K562 (cell line): ENCODE measurements around the gene STOX1.

ENCODE experiments used
- BHLHE40 ChIP-seq: IDR thresholded peaks from 2 replicates; pipeline ENCODE4 v1.6.1; 2011; ENCODE audit warnings: low read length, improper control_type of control experiment
- CBX1 ChIP-seq: sonication (generic); IDR thresholded peaks from 2 replicates; pipeline ENCODE4 v1.6.1; 2016; ENCODE audit warnings: antibody characterized with exemption, low read depth, mild to moderate bottlenecking
- ESRRA ChIP-seq: fragments of 450-650 bp; IDR thresholded peaks from 2 replicates; pipeline ENCODE4 v1.6.1; 2014; ENCODE audit warnings: low read depth, mild to moderate bottlenecking, moderate library complexity, borderline replicate concordance
- JUND ChIP-seq, 2 experiments: IDR thresholded peaks; 2 replicates in 1 of 2; 3 replicates in 1 of 2; pipeline ENCODE4 v1.6.1; 2011; ENCODE audit warnings: borderline replicate concordance in 2 of 2, low read depth in 2 of 2, low read length in 2 of 2, improper control_type of control experiment in 1 of 2, missing biosample characterization in 1 of 2, missing genetic modification characterization in 1 of 2, missing genetic modification reagents in 1 of 2
- POLR2A ChIP-seq: fragments of 450-650 bp; conservative IDR thresholded peaks from 2 replicates; pipeline ENCODE4 v1.6.1; 2016
- SMARCA5 ChIP-seq: fragments of 450-650 bp; IDR thresholded peaks from 2 replicates; pipeline ENCODE4 v1.6.1; 2016
- YBX1 ChIP-seq: fragments of 450-650 bp; IDR thresholded peaks from 2 replicates; pipeline ENCODE4 v1.7.1; 2016; ENCODE audit warnings: mild to moderate bottlenecking
- ZBTB40 ChIP-seq, 2 experiments: fragments of 450-650 bp in 1 of 2; sonication (generic) in 1 of 2; formaldehyde crosslinking in 1 of 2; IDR thresholded peaks; 2 replicates each; pipeline versions ENCODE4 v1.7.1 to v1.9.0; 2016 to 2022; ENCODE audit warnings: inconsistent platforms in 1 of 2, mild to moderate bottlenecking in 1 of 2, missing genetic modification reagents in 1 of 2
- ZNF133 ChIP-seq: fragments of 250-450 bp; sonication (Bioruptor Pico); IDR thresholded peaks from 2 replicates; pipeline ENCODE4 v1.4.0; 2020; ENCODE audit warnings: mild to moderate bottlenecking
- TF ChIP-seq, protein P1 (sequence below), 3 experiments: IDR thresholded peaks in 2 of 3; conservative IDR thresholded peaks in 1 of 3; 2 replicates each; pipeline ENCODE4 v1.5.1; 2011 to 2012; ENCODE audit warnings: low read length in 3 of 3, mild to moderate bottlenecking in 3 of 3, control low read depth in 2 of 3, improper control_type of control experiment in 1 of 3, inconsistent platforms in 1 of 3, low read depth in 1 of 3, mixed read lengths in 1 of 3, moderate library complexity in 1 of 3; ENCODE audit not compliant: insufficient read depth in 2 of 3
- TF ChIP-seq, protein P2 (sequence below), 2 experiments: fragments of 450-650 bp in 1 of 2; IDR thresholded peaks; 2 replicates each; pipeline ENCODE4 v1.6.1; 2011 to 2017; ENCODE audit warnings: low read depth in 2 of 2, antibody characterized with exemption in 1 of 2, borderline replicate concordance in 1 of 2, low read length in 1 of 2, mild to moderate bottlenecking in 1 of 2, mixed read lengths in 1 of 2; ENCODE audit not compliant: control insufficient read depth in 1 of 2

- TF ChIP-seq ZBTB40 (IDR thresholded peaks at IDR 0.05), result no peak
- no peak for TF ChIP-seq ZBTB40 (CRISPR knock-in tag; IDR thresholded peaks at IDR 0.05)
- no peak for TF ChIP-seq POLR2A
- TF ChIP-seq, protein P1, sequence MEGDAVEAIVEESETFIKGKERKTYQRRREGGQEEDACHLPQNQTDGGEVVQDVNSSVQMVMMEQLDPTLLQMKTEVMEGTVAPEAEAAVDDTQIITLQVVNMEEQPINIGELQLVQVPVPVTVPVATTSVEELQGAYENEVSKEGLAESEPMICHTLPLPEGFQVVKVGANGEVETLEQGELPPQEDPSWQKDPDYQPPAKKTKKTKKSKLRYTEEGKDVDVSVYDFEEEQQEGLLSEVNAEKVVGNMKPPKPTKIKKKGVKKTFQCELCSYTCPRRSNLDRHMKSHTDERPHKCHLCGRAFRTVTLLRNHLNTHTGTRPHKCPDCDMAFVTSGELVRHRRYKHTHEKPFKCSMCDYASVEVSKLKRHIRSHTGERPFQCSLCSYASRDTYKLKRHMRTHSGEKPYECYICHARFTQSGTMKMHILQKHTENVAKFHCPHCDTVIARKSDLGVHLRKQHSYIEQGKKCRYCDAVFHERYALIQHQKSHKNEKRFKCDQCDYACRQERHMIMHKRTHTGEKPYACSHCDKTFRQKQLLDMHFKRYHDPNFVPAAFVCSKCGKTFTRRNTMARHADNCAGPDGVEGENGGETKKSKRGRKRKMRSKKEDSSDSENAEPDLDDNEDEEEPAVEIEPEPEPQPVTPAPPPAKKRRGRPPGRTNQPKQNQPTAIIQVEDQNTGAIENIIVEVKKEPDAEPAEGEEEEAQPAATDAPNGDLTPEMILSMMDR (IDR thresholded peaks at IDR 0.05 in 2 of 3, conservative IDR thresholded peaks at IDR 0.05 in 1 of 3; ENCODE audit: insufficient read depth in 2 of 3, low read depth in 1 of 3, low read length in 3 of 3), result no peak
- TF ChIP-seq, protein P2, sequence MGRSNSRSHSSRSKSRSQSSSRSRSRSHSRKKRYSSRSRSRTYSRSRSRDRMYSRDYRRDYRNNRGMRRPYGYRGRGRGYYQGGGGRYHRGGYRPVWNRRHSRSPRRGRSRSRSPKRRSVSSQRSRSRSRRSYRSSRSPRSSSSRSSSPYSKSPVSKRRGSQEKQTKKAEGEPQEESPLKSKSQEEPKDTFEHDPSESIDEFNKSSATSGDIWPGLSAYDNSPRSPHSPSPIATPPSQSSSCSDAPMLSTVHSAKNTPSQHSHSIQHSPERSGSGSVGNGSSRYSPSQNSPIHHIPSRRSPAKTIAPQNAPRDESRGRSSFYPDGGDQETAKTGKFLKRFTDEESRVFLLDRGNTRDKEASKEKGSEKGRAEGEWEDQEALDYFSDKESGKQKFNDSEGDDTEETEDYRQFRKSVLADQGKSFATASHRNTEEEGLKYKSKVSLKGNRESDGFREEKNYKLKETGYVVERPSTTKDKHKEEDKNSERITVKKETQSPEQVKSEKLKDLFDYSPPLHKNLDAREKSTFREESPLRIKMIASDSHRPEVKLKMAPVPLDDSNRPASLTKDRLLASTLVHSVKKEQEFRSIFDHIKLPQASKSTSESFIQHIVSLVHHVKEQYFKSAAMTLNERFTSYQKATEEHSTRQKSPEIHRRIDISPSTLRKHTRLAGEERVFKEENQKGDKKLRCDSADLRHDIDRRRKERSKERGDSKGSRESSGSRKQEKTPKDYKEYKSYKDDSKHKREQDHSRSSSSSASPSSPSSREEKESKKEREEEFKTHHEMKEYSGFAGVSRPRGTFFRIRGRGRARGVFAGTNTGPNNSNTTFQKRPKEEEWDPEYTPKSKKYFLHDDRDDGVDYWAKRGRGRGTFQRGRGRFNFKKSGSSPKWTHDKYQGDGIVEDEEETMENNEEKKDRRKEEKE (IDR thresholded peaks at IDR 0.05; ENCODE audit: borderline replicate concordance in 1 of 2, control insufficient read depth in 1 of 2, low read depth in 2 of 2, low read length in 1 of 2), result no peak
- no peak for TF ChIP-seq BHLHE40
- no peak for TF ChIP-seq CBX1
- TF ChIP-seq SMARCA5, result no peak
- no peak for TF ChIP-seq JUND (IDR thresholded peaks at IDR 0.05; ENCODE audit: borderline replicate concordance, low read depth, low read length)
- TF ChIP-seq JUND (tag; IDR thresholded peaks at IDR 0.05; ENCODE audit: borderline replicate concordance, low read depth, low read length), result no peak
- TF ChIP-seq ZNF133, result no peak
- no peak for TF ChIP-seq YBX1
- TF ChIP-seq ESRRA, result peak; percentile 71; the same call in 1 of the 2 replicates
Measured at GRCh38 chr10:68811314-68812009, 15.9 kb upstream of the STOX1 start.
